ENCODE results near the gene RELCH.

GRCh38 chr18:62248313-62248712 lies 61.3 kb downstream of the RELCH start:
- TF ChIP-seq CTCF (IDR thresholded peaks at IDR 0.05) = no peak
- TF ChIP-seq POLR2AphosphoS5 (IDR thresholded peaks at IDR 0.05) = no peak
- no peak for TF ChIP-seq POLR2A (IDR thresholded peaks at IDR 0.05)
- no peak for TF ChIP-seq EP300 (IDR thresholded peaks at IDR 0.05)

Measured in stomach (tissue), 4 donors.